A549 (cell line): ENCODE results near the gene MVK. TPM values are rescaled to one million over a fixed set of nuclear protein-coding genes. Genes with fewer than 3 reads are reported as not detected.

Experiments
- ATAC-seq, 2 experiments: fragments of 200-7000 bp in 1 of 2; fragments of >200 bp in 1 of 2; cut with Nextera tagmentation in 1 of 2; cut with Tn5 transposase in 1 of 2; 3 replicates each; pipeline versions ENCODE4 v1.8.0 to v1.9.1; 2018 to 2020; ENCODE audit warnings: mild to moderate bottlenecking in 1 of 2, moderate library complexity in 1 of 2
- CTCF ChIA-PET: fragments of 300-600 bp; sonication (Branson Sonifier 250); formaldehyde crosslinking; extraction: SDS; loops from one replicate; lab custom pipeline; 2021; ENCODE audit warnings: antibody characterized with exemption, inconsistent platforms; lab: Yijun Ruan, JAX
- POLR2A ChIA-PET: fragments of 350-600 bp; formaldehyde crosslinking; extraction: SDS; loops from one replicate; lab custom pipeline; 2021; ENCODE audit warnings: antibody characterized with exemption, inconsistent platforms; lab: Yijun Ruan, JAX
- DNase-seq, 2 experiments: peaks; one replicate each; pipeline versions ENCODE4 v3.0.0 to v3.0.0-alpha.2; 2011 to 2016; ENCODE audit warnings: low read depth in 1 of 2, low spot score in 1 of 2
- FAIRE-seq: peaks from 2 replicates; lab custom pipeline; 2011; peaks lifted over from hg19 to GRCh38; lab: Jason Lieb, UNC
- H3K27ac ChIP-seq, 2 experiments: fragments of >200 bp; sonication (Bioruptor Twin); formaldehyde crosslinking; 3 replicates each; pipeline ENCODE4 v1.5.1; 2016 to 2017
- H3K4me1 ChIP-seq: fragments of >200 bp; sonication (Bioruptor Twin); formaldehyde crosslinking; 3 replicates; pipeline ENCODE4 v1.6.1; 2016
- H3K4me2 ChIP-seq: fragments of >200 bp; sonication (Bioruptor Twin); formaldehyde crosslinking; 3 replicates; pipeline ENCODE4 v1.6.1; 2016
- H3K4me3 ChIP-seq: fragments of >200 bp; sonication (Bioruptor Twin); formaldehyde crosslinking; 3 replicates; pipeline ENCODE4 v1.5.1; 2016
- H3K9me3 ChIP-seq: fragments of >200 bp; sonication (Bioruptor Twin); formaldehyde crosslinking; 3 replicates; pipeline ENCODE4 v1.6.1; 2016
- CBX2 ChIP-seq: fragments of 200-600 bp; sonication (generic); IDR thresholded peaks from 2 replicates; pipeline ENCODE4 v1.6.1; 2016; ENCODE audit warnings: low read depth, mild to moderate bottlenecking, borderline replicate concordance
- CBX8 ChIP-seq: fragments of 200-600 bp; sonication (generic); IDR thresholded peaks from 2 replicates; pipeline ENCODE4 v1.6.1; 2016
- CEBPB ChIP-seq, 2 experiments: fragments of >200 bp in 1 of 2; sonication (Bioruptor Twin) in 1 of 2; formaldehyde crosslinking in 1 of 2; IDR thresholded peaks; 2 replicates each; pipeline ENCODE4 v1.6.1; 2012 to 2016
- EHF ChIP-seq: fragments of 250-450 bp; sonication (Bioruptor Pico); IDR thresholded peaks from 2 replicates; pipeline ENCODE4 v1.5.0; 2020; ENCODE audit warnings: mild to moderate bottlenecking
- EP300 ChIP-seq, 2 experiments: fragments of >200 bp; sonication (Bioruptor Twin); formaldehyde crosslinking; IDR thresholded peaks; 2 replicates in 1 of 2; 3 replicates in 1 of 2; pipeline ENCODE4 v1.6.1; 2016 to 2017
- ESRRA ChIP-seq: fragments of 150-350 bp; IDR thresholded peaks from 2 replicates; pipeline ENCODE4 v1.6.1; 2014; ENCODE audit warnings: mild to moderate bottlenecking, low read length, borderline replicate concordance
- FOSB ChIP-seq: fragments of 250-450 bp; sonication (Bioruptor Pico); IDR thresholded peaks from 2 replicates; pipeline ENCODE4 v1.5.0; 2020; ENCODE audit warnings: mild to moderate bottlenecking, moderate library complexity
- FOSL2 ChIP-seq, 2 experiments: fragments of 450-650 bp in 1 of 2; fragments of >200 bp in 1 of 2; sonication (Bioruptor Twin) in 1 of 2; formaldehyde crosslinking; IDR thresholded peaks; 2 replicates each; pipeline versions ENCODE4 v1.5.0 to v1.6.1; 2016 to 2020; ENCODE audit warnings: mild to moderate bottlenecking in 1 of 2, moderate library complexity in 1 of 2
- FOXS1 ChIP-seq: fragments of 250-450 bp; sonication (Bioruptor Pico); IDR thresholded peaks from 2 replicates; pipeline ENCODE4 v1.5.0; 2020; ENCODE audit warnings: mild to moderate bottlenecking, moderate library complexity
- HDAC2 ChIP-seq: fragments of 200-600 bp; sonication (generic); IDR thresholded peaks from 2 replicates; pipeline ENCODE4 v1.6.1; 2016
- HEYL ChIP-seq: fragments of 250-450 bp; sonication (Bioruptor Pico); IDR thresholded peaks from 2 replicates; pipeline ENCODE4 v1.8.0; 2021; ENCODE audit warnings: mild to moderate bottlenecking, moderate library complexity
- JUN ChIP-seq, 2 experiments: fragments of >200 bp; sonication (Bioruptor Twin); formaldehyde crosslinking; IDR thresholded peaks; 2 replicates in 1 of 2; 3 replicates in 1 of 2; pipeline ENCODE4 v1.6.1; 2016 to 2017
- JUNB ChIP-seq: fragments of >200 bp; sonication (Bioruptor Twin); formaldehyde crosslinking; IDR thresholded peaks from 2 replicates; pipeline ENCODE4 v1.6.1; 2016
- KDM5A ChIP-seq: fragments of 200-600 bp; sonication (generic); IDR thresholded peaks from 2 replicates; pipeline ENCODE4 v1.6.1; 2016; ENCODE audit warnings: antibody characterized with exemption, mild to moderate bottlenecking
- MYC ChIP-seq: IDR thresholded peaks from 2 replicates; pipeline ENCODE4 v1.6.1; 2012; ENCODE audit warnings: mild to moderate bottlenecking, inconsistent platforms, low read length, improper control_type of control experiment, borderline replicate concordance
- NPAS2 ChIP-seq: fragments of 250-450 bp; sonication (Bioruptor Pico); IDR thresholded peaks from 2 replicates; pipeline ENCODE4 v1.8.0; 2022; ENCODE audit warnings: mild to moderate bottlenecking, moderate library complexity, borderline replicate concordance
- NR3C1 ChIP-seq: fragments of >200 bp; sonication (Bioruptor Twin); formaldehyde crosslinking; IDR thresholded peaks from 3 replicates; pipeline ENCODE4 v1.6.1; 2017
- PHF8 ChIP-seq: fragments of 200-600 bp; sonication (generic); IDR thresholded peaks from 2 replicates; pipeline ENCODE4 v1.6.1; 2016; ENCODE audit warnings: low read depth, mild to moderate bottlenecking, antibody characterized with exemption, moderate library complexity, borderline replicate concordance
- RARB ChIP-seq: fragments of 250-450 bp; sonication (Bioruptor Pico); IDR thresholded peaks from 2 replicates; pipeline ENCODE4 v1.8.0; 2021; ENCODE audit warnings: mild to moderate bottlenecking, moderate library complexity
- RCOR1 ChIP-seq: fragments of 150-350 bp; IDR thresholded peaks from 2 replicates; pipeline ENCODE4 v1.6.1; 2014; ENCODE audit warnings: antibody characterized with exemption, low read length, low read depth
- RFX5 ChIP-seq: fragments of 450-650 bp; IDR thresholded peaks from 2 replicates; pipeline ENCODE4 v1.7.1; 2014; ENCODE audit warnings: antibody characterized with exemption, mild to moderate bottlenecking, moderate library complexity
- SREBF2 ChIP-seq: fragments of 450-650 bp; IDR thresholded peaks from 2 replicates; pipeline ENCODE4 v1.6.1; 2014; ENCODE audit warnings: mild to moderate bottlenecking, moderate library complexity
- ZFP36 ChIP-seq: fragments of 450-650 bp; IDR thresholded peaks from 2 replicates; pipeline ENCODE4 v1.6.1; 2014; ENCODE audit warnings: borderline replicate concordance; ENCODE audit not compliant: partially characterized antibody
- ZNF302 ChIP-seq: fragments of 250-450 bp; sonication (Bioruptor Pico); IDR thresholded peaks from 2 replicates; pipeline ENCODE4 v1.9.0; 2021; ENCODE audit warnings: inconsistent platforms, mild to moderate bottlenecking, moderate library complexity
- ZSCAN20 ChIP-seq: fragments of 250-450 bp; sonication (Bioruptor Pico); IDR thresholded peaks from 2 replicates; pipeline ENCODE4 v1.8.0; 2022; ENCODE audit warnings: mild to moderate bottlenecking, moderate library complexity
- WGBS: methylation state at CpG from one replicate; pipeline ENCODE4 v1.1.6; 2017; ENCODE audit errors: missing lambda C conversion rate; 5-methylcytosine and 5-hydroxymethylcytosine counted together
- polyA plus RNA-seq, 4 experiments: library from polyadenylated mRNA; depleted of rRNA in 3 of 4; stranded (reverse); fragments of >200 nt; fragmentation: RNase III in 1 of 4; extraction: RNeasy Plus Mini Kit Qiagen cat#74134 plus additional on column Dnase treatment in 1 of 4; gene quantifications; 2 replicates in 3 of 4; 3 replicates in 1 of 4; pipeline ENCODE4 v1.2.3, GENCODE V29; 2011 to 2017
- TF ChIP-seq, protein P1 (sequence below): fragments of >200 bp; sonication (Bioruptor Twin); formaldehyde crosslinking; IDR thresholded peaks from 3 replicates; pipeline ENCODE4 v1.5.1; 2016
- TF ChIP-seq, protein P2 (sequence below): fragments of >200 bp; sonication (Bioruptor Twin); formaldehyde crosslinking; IDR thresholded peaks from 3 replicates; pipeline ENCODE4 v1.6.1; 2016
- TF ChIP-seq, protein P3 (sequence below): fragments of 150-350 bp; IDR thresholded peaks from 2 replicates; pipeline ENCODE4 v1.6.1; 2014; ENCODE audit warnings: low read depth, mild to moderate bottlenecking, low read length
- TF ChIP-seq, protein P4 (sequence below): IDR thresholded peaks from 2 replicates; pipeline ENCODE4 v1.6.1; 2012

The MVK gene
- polyA plus RNA-seq, 2 of the 4 experiments (the other 2 are of a cell fraction): 5.9 to 14.8 TPM

- POLR2A ChIA-PET: no interaction called here
- ATAC-seq: no peak
- TF ChIP-seq KDM5A (no peak), CBX2 (no peak), FOSL2 (IDR thresholded peaks at IDR 0.05) (no peak), FOSL2 (CRISPR knock-in tag; IDR thresholded peaks at IDR 0.05) (no peak), CEBPB (IDR thresholded peaks at IDR 0.05) (no peak), ZNF302 (CRISPR knock-in tag) (no peak), RARB (CRISPR knock-in tag) (no peak), PHF8 (no peak), FOSB (CRISPR knock-in tag) (no peak), EHF (CRISPR knock-in tag) (no peak), NPAS2 (no peak), CBX8 (no peak), ZFP36 (no peak), FOXS1 (CRISPR knock-in tag) (no peak), ZSCAN20 (CRISPR knock-in tag) (no peak)
- TF ChIP-seq, protein P1, sequence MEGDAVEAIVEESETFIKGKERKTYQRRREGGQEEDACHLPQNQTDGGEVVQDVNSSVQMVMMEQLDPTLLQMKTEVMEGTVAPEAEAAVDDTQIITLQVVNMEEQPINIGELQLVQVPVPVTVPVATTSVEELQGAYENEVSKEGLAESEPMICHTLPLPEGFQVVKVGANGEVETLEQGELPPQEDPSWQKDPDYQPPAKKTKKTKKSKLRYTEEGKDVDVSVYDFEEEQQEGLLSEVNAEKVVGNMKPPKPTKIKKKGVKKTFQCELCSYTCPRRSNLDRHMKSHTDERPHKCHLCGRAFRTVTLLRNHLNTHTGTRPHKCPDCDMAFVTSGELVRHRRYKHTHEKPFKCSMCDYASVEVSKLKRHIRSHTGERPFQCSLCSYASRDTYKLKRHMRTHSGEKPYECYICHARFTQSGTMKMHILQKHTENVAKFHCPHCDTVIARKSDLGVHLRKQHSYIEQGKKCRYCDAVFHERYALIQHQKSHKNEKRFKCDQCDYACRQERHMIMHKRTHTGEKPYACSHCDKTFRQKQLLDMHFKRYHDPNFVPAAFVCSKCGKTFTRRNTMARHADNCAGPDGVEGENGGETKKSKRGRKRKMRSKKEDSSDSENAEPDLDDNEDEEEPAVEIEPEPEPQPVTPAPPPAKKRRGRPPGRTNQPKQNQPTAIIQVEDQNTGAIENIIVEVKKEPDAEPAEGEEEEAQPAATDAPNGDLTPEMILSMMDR: no peak
- TF ChIP-seq, protein P2, sequence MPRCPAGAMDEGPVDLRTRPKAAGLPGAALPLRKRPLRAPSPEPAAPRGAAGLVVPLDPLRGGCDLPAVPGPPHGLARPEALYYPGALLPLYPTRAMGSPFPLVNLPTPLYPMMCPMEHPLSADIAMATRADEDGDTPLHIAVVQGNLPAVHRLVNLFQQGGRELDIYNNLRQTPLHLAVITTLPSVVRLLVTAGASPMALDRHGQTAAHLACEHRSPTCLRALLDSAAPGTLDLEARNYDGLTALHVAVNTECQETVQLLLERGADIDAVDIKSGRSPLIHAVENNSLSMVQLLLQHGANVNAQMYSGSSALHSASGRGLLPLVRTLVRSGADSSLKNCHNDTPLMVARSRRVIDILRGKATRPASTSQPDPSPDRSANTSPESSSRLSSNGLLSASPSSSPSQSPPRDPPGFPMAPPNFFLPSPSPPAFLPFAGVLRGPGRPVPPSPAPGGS: no peak
- TF ChIP-seq, protein P3, sequence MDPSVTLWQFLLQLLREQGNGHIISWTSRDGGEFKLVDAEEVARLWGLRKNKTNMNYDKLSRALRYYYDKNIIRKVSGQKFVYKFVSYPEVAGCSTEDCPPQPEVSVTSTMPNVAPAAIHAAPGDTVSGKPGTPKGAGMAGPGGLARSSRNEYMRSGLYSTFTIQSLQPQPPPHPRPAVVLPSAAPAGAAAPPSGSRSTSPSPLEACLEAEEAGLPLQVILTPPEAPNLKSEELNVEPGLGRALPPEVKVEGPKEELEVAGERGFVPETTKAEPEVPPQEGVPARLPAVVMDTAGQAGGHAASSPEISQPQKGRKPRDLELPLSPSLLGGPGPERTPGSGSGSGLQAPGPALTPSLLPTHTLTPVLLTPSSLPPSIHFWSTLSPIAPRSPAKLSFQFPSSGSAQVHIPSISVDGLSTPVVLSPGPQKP: no peak
- TF ChIP-seq, protein P4, sequence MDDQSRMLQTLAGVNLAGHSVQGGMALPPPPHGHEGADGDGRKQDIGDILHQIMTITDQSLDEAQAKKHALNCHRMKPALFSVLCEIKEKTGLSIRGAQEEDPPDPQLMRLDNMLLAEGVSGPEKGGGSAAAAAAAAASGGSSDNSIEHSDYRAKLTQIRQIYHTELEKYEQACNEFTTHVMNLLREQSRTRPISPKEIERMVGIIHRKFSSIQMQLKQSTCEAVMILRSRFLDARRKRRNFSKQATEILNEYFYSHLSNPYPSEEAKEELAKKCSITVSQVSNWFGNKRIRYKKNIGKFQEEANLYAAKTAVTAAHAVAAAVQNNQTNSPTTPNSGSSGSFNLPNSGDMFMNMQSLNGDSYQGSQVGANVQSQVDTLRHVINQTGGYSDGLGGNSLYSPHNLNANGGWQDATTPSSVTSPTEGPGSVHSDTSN: no peak
- Histone ChIP-seq H3K4me1 (no peaks in the 10 kb centered on the region), H3K4me2 (no peak overlapping the region), H3K4me3 (no peak overlapping the region), H3K9me3 (no peaks in the 10 kb centered on the region), H3K27ac (no peak overlapping the region)
- WGBS: 25% methylated on average over 5 of the region's 5 CpGs
- no peak for FAIRE-seq
- DNase-seq: no peak
- CTCF ChIA-PET: no interaction called here
Observed at GRCh38 chr12:109631302-109631701, 57.7 kb downstream of the MVK start.

- no peaks in the 10 kb centered on the region for H3K4me1 ChIP-seq
- TF ChIP-seq FOSL2 (IDR thresholded peaks at IDR 0.05) (no peak), FOSL2 (CRISPR knock-in tag; IDR thresholded peaks at IDR 0.05) (no peak), FOXS1 (CRISPR knock-in tag) (no peak), RCOR1 (no peak), HEYL (CRISPR knock-in tag) (no peak), NR3C1 (no peak), CBX8 (no peak), MYC (no peak), EP300 (IDR thresholded peaks at IDR 0.05) (no peak), SREBF2 (no peak), JUN (IDR thresholded peaks at IDR 0.05) (no peak), RFX5 (no peak), ZFP36 (no peak), ESRRA (no peak), KDM5A (no peak), JUNB (no peak), HDAC2 (no peak)
- TF ChIP-seq, all 56 proteins: peak for 0
- Histone ChIP-seq H3K4me3 (no peak overlapping the region), H3K9me3 (no peaks in the 10 kb centered on the region), H3K27ac (no peak overlapping the region), H3K4me2 (no peak overlapping the region)
- FAIRE-seq: no peak
- ChIA-PET CTCF (no interaction called here), POLR2A (no interaction called here)
- DNase-seq: no peak
- WGBS: 45% methylated on average over 3 of the region's 3 CpGs
- no peak for ATAC-seq
Observed at GRCh38 chr12:109631751-109632150, 58.2 kb downstream of the MVK start.
